ENCODE measurements around the gene PARP8. TPM values are rescaled to one million over a fixed set of nuclear protein-coding genes. Genes with fewer than 3 reads are reported as not detected.

The PARP8 gene
- total RNA-seq, 1 experiment from 2014 or later = 0.07 TPM

DNA sequence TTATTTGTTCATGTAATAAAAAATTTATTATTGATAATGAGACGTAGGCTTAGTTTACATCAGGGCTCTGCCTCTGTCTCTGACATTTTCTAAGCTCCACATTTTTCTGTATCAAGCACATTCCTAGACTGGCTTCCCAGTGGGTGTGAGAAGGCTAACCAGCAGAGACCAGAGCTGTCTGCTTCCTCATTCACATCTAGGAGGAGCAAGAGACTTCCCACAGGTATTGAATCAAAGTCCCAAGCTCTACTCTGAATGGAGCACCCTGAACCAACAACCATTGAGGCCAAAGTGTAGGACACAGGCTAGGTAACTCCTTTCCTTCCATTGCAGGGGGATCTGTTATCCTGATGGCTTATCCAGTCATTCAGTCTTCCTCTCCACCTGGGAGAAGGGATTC lies 72.4 kb downstream of the PARP8 start:
- H3K9me2 ChIP-seq (replicated peaks; ENCODE audit: low read length) = no peaks in the 10 kb centered on the region
- TF ChIP-seq, protein P1, sequence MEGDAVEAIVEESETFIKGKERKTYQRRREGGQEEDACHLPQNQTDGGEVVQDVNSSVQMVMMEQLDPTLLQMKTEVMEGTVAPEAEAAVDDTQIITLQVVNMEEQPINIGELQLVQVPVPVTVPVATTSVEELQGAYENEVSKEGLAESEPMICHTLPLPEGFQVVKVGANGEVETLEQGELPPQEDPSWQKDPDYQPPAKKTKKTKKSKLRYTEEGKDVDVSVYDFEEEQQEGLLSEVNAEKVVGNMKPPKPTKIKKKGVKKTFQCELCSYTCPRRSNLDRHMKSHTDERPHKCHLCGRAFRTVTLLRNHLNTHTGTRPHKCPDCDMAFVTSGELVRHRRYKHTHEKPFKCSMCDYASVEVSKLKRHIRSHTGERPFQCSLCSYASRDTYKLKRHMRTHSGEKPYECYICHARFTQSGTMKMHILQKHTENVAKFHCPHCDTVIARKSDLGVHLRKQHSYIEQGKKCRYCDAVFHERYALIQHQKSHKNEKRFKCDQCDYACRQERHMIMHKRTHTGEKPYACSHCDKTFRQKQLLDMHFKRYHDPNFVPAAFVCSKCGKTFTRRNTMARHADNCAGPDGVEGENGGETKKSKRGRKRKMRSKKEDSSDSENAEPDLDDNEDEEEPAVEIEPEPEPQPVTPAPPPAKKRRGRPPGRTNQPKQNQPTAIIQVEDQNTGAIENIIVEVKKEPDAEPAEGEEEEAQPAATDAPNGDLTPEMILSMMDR (conservative IDR thresholded peaks at IDR 0.05; ENCODE audit: low read depth, low read length) = no peak
- TF ChIP-seq EZH2phosphoT487 (IDR thresholded peaks at IDR 0.05; ENCODE audit: borderline replicate concordance, low read length) = no peak
- TF ChIP-seq EZH2 (IDR thresholded peaks at IDR 0.05; ENCODE audit: low read length, unreplicated experiment) = no peak
- BruUV-seq (replicated peaks) = no TSS peak
- no peaks in the 10 kb centered on the region for H3K4me1 ChIP-seq (ENCODE audit: insufficient read depth, low read length)
- ChIA-PET POLR2A (ENCODE audit: unreplicated experiment) (no interaction called here), CTCF (no interaction called here)
- no peaks in the 10 kb centered on the region for H3K79me2 ChIP-seq (ENCODE audit: low read length)
- no peaks in the 10 kb centered on the region for H3K9me3 ChIP-seq (ENCODE audit: low read length)
- ATAC-seq (no peak), DNase-seq (no peak)
- intact Hi-C loops (cut with micrococcal nuclease) = no loop called here
- H3K9ac ChIP-seq (ENCODE audit: low read length) = no peak overlapping the region
- H3K27ac ChIP-seq (ENCODE audit: low read length) = no peak overlapping the region
- H3K27me3 ChIP-seq (ENCODE audit: low read length) = no peaks in the 10 kb centered on the region
- H2AFZ ChIP-seq (ENCODE audit: low read length) = no peak overlapping the region
- no peak overlapping the region for H3K4me3 ChIP-seq (ENCODE audit: low read length)
- H3K4me2 ChIP-seq (ENCODE audit: low read length) = no peak overlapping the region
- no peaks in the 10 kb centered on the region for H4K20me1 ChIP-seq (ENCODE audit: low read length)
- H3F3A ChIP-seq (ENCODE audit: low read length, unreplicated experiment) = no peaks in the 10 kb centered on the region
- no peaks in the 10 kb centered on the region for H3K36me3 ChIP-seq (ENCODE audit: low read depth, low read length)

DNA sequence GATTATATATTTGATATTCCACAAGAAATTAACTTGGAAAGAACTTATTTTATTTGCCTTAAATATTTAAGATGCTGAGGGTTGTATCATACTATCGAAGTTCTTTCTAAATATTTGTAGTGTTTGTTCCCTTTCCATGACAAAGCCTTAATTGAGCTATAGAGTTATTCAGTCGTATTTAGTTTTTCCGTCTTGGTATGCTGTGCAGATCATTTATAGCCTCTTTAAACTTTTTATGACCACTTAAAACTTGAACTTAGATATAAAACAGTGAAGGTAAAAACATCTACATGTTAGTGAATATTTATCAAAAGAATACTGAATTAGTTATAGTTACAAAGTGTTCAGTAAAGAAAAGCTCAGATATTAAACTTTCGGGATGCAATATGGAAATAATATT lies 74.4 kb downstream of the PARP8 start:
- Histone ChIP-seq H3K36me3 (ENCODE audit: low read depth, low read length) (no peaks in the 10 kb centered on the region), H3K4me1 (ENCODE audit: insufficient read depth, low read length) (no peaks in the 10 kb centered on the region), H3K79me2 (ENCODE audit: low read length) (no peaks in the 10 kb centered on the region), H3K9ac (ENCODE audit: low read length) (no peak overlapping the region), H4K20me1 (ENCODE audit: low read length) (no peaks in the 10 kb centered on the region), H3F3A (ENCODE audit: low read length, unreplicated experiment) (no peaks in the 10 kb centered on the region), H3K4me3 (ENCODE audit: low read length) (no peak overlapping the region), H3K27ac (ENCODE audit: low read length) (no peak overlapping the region), H3K4me2 (ENCODE audit: low read length) (no peak overlapping the region), H3K9me3 (ENCODE audit: low read length) (no peaks in the 10 kb centered on the region), H2AFZ (ENCODE audit: low read length) (no peak overlapping the region), H3K27me3 (ENCODE audit: low read length) (no peaks in the 10 kb centered on the region), H3K9me2 (replicated peaks; ENCODE audit: low read length) (no peaks in the 10 kb centered on the region)
- intact Hi-C loops (cut with micrococcal nuclease) = no loop called here
- BruUV-seq (replicated peaks) = no TSS peak
- no peak for DNase-seq
- CTCF ChIA-PET = no interaction called here
- POLR2A ChIA-PET (ENCODE audit: unreplicated experiment) = no interaction called here
- TF ChIP-seq EZH2phosphoT487 (IDR thresholded peaks at IDR 0.05; ENCODE audit: borderline replicate concordance, low read length) (no peak), EZH2 (IDR thresholded peaks at IDR 0.05; ENCODE audit: low read length, unreplicated experiment) (no peak)
- TF ChIP-seq, protein P1 (conservative IDR thresholded peaks at IDR 0.05; ENCODE audit: low read depth, low read length) = no peak
- no peak for ATAC-seq

DNA sequence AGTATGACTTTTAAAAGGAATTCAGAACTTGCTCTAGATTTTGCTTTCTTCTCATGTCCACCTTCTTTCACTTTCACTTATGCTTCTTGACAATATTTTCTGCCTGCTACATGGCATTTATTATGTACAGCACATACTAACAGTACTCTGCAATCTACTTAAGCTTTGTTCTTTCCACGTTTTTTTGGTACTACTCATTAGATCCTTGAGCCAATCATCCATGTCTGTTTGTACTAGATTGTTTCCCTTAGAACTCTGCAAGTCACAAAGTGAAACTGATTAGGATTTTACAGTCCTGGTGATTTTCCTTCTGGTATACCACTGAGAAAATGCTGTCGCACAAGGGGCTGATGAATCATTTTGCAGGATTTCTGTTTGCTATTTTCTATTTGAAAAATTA lies 78.3 kb downstream of the PARP8 start:
- no peak for TF ChIP-seq EZH2 (IDR thresholded peaks at IDR 0.05; ENCODE audit: low read length, unreplicated experiment)
- TF ChIP-seq, protein P1 (conservative IDR thresholded peaks at IDR 0.05; ENCODE audit: low read depth, low read length) = no peak
- no peak for TF ChIP-seq EZH2phosphoT487 (IDR thresholded peaks at IDR 0.05; ENCODE audit: borderline replicate concordance, low read length)
- Histone ChIP-seq H3K79me2 (ENCODE audit: low read length) (no peaks in the 10 kb centered on the region), H3K9me3 (ENCODE audit: low read length) (no peaks in the 10 kb centered on the region), H3K36me3 (ENCODE audit: low read depth, low read length) (no peaks in the 10 kb centered on the region), H3F3A (ENCODE audit: low read length, unreplicated experiment) (no peaks in the 10 kb centered on the region), H3K9ac (ENCODE audit: low read length) (no peak overlapping the region), H3K27me3 (ENCODE audit: low read length) (no peaks in the 10 kb centered on the region), H3K4me2 (ENCODE audit: low read length) (peak overlapping the region; percentile 16; the same call in 1 of the 2 replicates), H3K9me2 (replicated peaks; ENCODE audit: low read length) (no peaks in the 10 kb centered on the region), H3K4me1 (ENCODE audit: insufficient read depth, low read length) (no peaks in the 10 kb centered on the region), H3K4me3 (ENCODE audit: low read length) (no peak overlapping the region), H4K20me1 (ENCODE audit: low read length) (no peaks in the 10 kb centered on the region), H2AFZ (ENCODE audit: low read length) (no peak overlapping the region), H3K27ac (ENCODE audit: low read length) (no peak overlapping the region)
- CTCF ChIA-PET = no interaction called here
- no TSS peak for BruUV-seq (replicated peaks)
- ATAC-seq (no peak), DNase-seq (no peak)
- POLR2A ChIA-PET (ENCODE audit: unreplicated experiment) = no interaction called here
- intact Hi-C loops (cut with micrococcal nuclease) = no loop called here

Measured in PC-3 (cell line).